ENCODE data around the gene FAM120B. TPM values are rescaled to one million over a fixed set of nuclear protein-coding genes. Genes with fewer than 3 reads are reported as not detected.

FAM120B gene
- total and polyA plus RNA-seq, 2 experiments from 2014 or later = 7.2 to 16.7 TPM

DNA sequence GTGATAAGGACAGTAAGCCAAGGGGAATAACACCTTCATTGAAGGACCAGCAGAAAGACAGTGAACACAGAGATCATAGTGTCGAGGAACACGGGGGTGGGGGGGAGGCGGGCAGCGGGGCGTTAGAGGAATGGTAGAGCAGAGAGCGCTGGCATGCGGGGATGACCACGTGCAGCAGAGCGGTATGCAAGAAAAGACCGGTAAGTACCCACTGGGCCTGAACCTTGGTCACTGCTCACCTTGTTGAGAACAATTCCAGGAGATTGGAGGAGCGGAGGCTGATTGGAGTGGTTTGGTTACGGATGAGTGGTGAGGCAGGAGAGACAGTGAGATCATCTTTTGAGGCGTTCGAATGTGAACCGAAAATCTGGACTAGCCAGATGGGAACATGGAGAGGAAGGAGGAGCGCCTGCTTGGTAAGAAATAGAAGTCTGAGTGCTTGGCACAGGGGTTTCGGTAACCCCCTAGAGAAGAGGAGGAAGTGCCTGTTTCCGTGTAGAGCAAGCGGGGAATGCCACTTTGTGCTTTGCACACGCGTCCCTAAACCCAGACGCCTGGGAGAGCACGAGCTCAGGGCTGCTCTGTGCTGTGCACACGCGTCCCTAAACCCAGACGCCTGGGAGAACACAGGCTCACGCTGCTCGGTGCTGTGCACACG, 70.0 kb downstream of the FAM120B start (continued):
- TF ChIP-seq, protein P1, sequence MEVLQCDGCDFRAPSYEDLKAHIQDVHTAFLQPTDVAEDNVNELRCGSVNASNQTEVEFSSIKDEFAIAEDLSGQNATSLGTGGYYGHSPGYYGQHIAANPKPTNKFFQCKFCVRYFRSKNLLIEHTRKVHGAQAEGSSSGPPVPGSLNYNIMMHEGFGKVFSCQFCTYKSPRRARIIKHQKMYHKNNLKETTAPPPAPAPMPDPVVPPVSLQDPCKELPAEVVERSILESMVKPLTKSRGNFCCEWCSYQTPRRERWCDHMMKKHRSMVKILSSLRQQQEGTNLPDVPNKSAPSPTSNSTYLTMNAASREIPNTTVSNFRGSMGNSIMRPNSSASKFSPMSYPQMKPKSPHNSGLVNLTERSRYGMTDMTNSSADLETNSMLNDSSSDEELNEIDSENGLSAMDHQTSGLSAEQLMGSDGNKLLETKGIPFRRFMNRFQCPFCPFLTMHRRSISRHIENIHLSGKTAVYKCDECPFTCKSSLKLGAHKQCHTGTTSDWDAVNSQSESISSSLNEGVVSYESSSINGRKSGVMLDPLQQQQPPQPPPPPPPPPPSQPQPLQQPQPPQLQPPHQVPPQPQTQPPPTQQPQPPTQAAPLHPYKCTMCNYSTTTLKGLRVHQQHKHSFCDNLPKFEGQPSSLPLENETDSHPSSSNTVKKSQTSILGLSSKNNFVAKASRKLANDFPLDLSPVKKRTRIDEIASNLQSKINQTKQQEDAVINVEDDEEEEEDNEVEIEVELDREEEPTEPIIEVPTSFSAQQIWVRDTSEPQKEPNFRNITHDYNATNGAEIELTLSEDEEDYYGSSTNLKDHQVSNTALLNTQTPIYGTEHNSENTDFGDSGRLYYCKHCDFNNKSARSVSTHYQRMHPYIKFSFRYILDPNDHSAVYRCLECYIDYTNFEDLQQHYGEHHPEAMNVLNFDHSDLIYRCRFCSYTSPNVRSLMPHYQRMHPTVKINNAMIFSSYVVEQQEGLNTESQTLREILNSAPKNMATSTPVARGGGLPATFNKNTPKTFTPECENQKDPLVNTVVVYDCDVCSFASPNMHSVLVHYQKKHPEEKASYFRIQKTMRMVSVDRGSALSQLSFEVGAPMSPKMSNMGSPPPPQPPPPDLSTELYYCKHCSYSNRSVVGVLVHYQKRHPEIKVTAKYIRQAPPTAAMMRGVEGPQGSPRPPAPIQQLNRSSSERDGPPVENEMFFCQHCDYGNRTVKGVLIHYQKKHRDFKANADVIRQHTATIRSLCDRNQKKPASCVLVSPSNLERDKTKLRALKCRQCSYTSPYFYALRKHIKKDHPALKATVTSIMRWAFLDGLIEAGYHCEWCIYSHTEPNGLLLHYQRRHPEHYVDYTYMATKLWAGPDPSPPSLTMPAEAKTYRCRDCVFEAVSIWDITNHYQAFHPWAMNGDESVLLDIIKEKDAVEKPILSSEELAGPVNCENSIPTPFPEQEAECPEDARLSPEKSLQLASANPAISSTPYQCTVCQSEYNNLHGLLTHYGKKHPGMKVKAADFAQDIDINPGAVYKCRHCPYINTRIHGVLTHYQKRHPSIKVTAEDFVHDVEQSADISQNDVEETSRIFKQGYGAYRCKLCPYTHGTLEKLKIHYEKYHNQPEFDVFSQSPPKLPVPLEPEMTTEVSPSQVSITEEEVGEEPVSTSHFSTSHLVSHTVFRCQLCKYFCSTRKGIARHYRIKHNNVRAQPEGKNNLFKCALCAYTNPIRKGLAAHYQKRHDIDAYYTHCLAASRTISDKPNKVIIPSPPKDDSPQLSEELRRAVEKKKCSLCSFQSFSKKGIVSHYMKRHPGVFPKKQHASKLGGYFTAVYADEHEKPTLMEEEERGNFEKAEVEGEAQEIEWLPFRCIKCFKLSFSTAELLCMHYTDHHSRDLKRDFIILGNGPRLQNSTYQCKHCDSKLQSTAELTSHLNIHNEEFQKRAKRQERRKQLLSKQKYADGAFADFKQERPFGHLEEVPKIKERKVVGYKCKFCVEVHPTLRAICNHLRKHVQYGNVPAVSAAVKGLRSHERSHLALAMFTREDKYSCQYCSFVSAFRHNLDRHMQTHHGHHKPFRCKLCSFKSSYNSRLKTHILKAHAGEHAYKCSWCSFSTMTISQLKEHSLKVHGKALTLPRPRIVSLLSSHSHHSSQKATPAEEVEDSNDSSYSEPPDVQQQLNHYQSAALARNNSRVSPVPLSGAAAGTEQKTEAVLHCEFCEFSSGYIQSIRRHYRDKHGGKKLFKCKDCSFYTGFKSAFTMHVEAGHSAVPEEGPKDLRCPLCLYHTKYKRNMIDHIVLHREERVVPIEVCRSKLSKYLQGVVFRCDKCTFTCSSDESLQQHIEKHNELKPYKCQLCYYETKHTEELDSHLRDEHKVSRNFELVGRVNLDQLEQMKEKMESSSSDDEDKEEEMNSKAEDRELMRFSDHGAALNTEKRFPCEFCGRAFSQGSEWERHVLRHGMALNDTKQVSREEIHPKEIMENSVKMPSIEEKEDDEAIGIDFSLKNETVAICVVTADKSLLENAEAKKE (CRISPR knock-in tag; IDR thresholded peaks at IDR 0.05) = no peak
- TF ChIP-seq POLR2AphosphoS5 (IDR thresholded peaks at IDR 0.05; ENCODE audit: low read depth) = no peak
- TF ChIP-seq ZNF114 (CRISPR knock-in tag; IDR thresholded peaks at IDR 0.05) = no peak
- TF ChIP-seq ZNF331 (CRISPR knock-in tag; IDR thresholded peaks at IDR 0.05; ENCODE audit: low read depth) = no peak
- no peak for TF ChIP-seq EZH2 (IDR thresholded peaks at IDR 0.05; ENCODE audit: low read depth, unreplicated experiment)
- no peak for TF ChIP-seq STAT1 (IDR thresholded peaks at IDR 0.05; ENCODE audit: unreplicated experiment)
- no peak for TF ChIP-seq EZH2phosphoT487 (IDR thresholded peaks at IDR 0.05; ENCODE audit: unreplicated experiment)

GRCh38 chr6:170378502-170378901, 71.9 kb downstream of the FAM120B start:
- no peaks in the 10 kb centered on the region for H4K20me1 ChIP-seq (replicated peaks; ENCODE audit: insufficient read depth)
- H3K27ac Mint-ChIP-seq = no peak overlapping the region
- peaks cover 6% of the 10 kb centered on the region for H3K27me3 Mint-ChIP-seq (ENCODE audit: insufficient read depth, low read depth, poor library complexity)
- H3K4me3 ChIP-seq = no peak overlapping the region
- H3K27me3 ChIP-seq (ENCODE audit: insufficient read depth) = no peaks in the 10 kb centered on the region
- H3K27ac ChIP-seq (ENCODE audit: low read depth) = no peak overlapping the region
- DNase-seq (ENCODE audit: low spot score) (no peak), ATAC-seq (no peak)
- no peaks in the 10 kb centered on the region for H3K79me2 ChIP-seq (replicated peaks; ENCODE audit: insufficient read depth)
- no peaks in the 10 kb centered on the region for H3F3A ChIP-seq (replicated peaks; ENCODE audit: low read depth)
- H2AFZ ChIP-seq = no peak overlapping the region
- H3K4me2 ChIP-seq = no peak overlapping the region
- H3K36me3 Mint-ChIP-seq (ENCODE audit: low read depth) = no peaks in the 10 kb centered on the region; the same call in 2 of the 3 replicates
- H3K4me3 Mint-ChIP-seq = no peak overlapping the region
- no peaks in the 10 kb centered on the region for H3K9me2 ChIP-seq (ENCODE audit: insufficient read depth)
- H3K4me1 ChIP-seq (ENCODE audit: insufficient read depth) = no peaks in the 10 kb centered on the region
- H3K36me3 ChIP-seq (ENCODE audit: insufficient read depth) = no peaks in the 10 kb centered on the region
- H3K4me1 Mint-ChIP-seq = peaks cover 8% of the 10 kb centered on the region
- no peaks in the 10 kb centered on the region for H3K9me3 Mint-ChIP-seq
- TF ChIP-seq POLR2AphosphoS5 (IDR thresholded peaks at IDR 0.05; ENCODE audit: low read depth) = no peak
- no peak for TF ChIP-seq JUNB (IDR thresholded peaks at IDR 0.05; ENCODE audit: unreplicated experiment)
- TF ChIP-seq, protein P1 (CRISPR knock-in tag; IDR thresholded peaks at IDR 0.05) = no peak

Data from GM23338 (cell line).